ENCODE data around the gene RNFT2. TPM values are rescaled to one million over a fixed set of nuclear protein-coding genes. Genes with fewer than 3 reads are reported as not detected.
"Not testable (repeated sequence)": the region's sequence is repeated elsewhere in the genome, so short reads cannot be mapped to it uniquely, and the experiment has no call there.

The RNFT2 gene
- total RNA-seq, 1 donor from 2014 or later, result 1.0 TPM

DNA sequence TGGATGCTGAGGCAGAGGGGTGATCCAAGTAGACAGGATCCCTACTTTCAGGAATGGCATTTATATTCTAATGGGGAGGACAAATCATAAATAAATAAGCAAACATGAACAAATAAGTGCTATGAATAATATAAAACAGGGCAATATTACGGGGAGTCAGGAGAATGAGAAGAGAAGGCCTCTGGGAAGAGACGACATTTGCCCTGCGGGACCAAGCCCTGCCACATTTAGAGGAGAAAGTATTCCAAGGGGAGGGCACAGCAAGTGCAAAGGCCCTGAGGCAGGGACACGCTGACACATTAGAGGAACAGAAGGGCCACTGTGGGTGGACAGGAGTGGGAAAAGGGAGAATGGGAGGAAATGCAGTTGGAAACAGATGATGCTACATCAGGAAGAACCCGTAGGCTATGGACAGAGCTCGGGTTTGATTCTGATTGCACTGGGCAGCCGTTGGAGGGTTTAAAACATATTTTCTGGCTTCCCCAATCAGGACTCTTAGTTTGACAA, 1.3 kb downstream of the RNFT2 start:
- Histone ChIP-seq H3K36me3 (ENCODE audit: control insufficient read depth in 3 of 3, insufficient read depth in 3 of 3, low read length in 3 of 3) (peaks cover 5 to 6% (median 6%) of the 10 kb centered on the region in 3 donors), H3K27me3 (ENCODE audit: control insufficient read depth in 3 of 3, insufficient read depth in 3 of 3, low read length in 3 of 3) (no peaks in the 10 kb centered on the region), H3K4me3 (ENCODE audit: low read length in 3 of 3) (no peak overlapping the region), H3K27ac (ENCODE audit: low read depth, low read length) (no peak overlapping the region), H3K9me3 (ENCODE audit: control insufficient read depth in 3 of 3, low read length in 3 of 3) (no peaks in the 10 kb centered on the region), H3K9ac (ENCODE audit: low read depth in 1 of 3, low read length in 3 of 3) (no peak overlapping the region), H3K4me1 (ENCODE audit: control insufficient read depth in 3 of 3, insufficient read depth in 3 of 3, low read length in 3 of 3) (peaks cover 14 to 21% (median 15%) of the 10 kb centered on the region in 3 donors)

- not testable (repeated sequence) for H3K4me1 ChIP-seq (ENCODE audit: control insufficient read depth in 3 of 3, insufficient read depth in 3 of 3, low read length in 3 of 3); H3K27ac ChIP-seq (ENCODE audit: low read depth, low read length); H3K27me3 ChIP-seq (ENCODE audit: control insufficient read depth in 3 of 3, insufficient read depth in 3 of 3, low read length in 3 of 3); H3K4me3 ChIP-seq (ENCODE audit: low read length in 3 of 3); H3K36me3 ChIP-seq (ENCODE audit: control insufficient read depth in 3 of 3, insufficient read depth in 3 of 3, low read length in 3 of 3); H3K9me3 ChIP-seq (ENCODE audit: control insufficient read depth in 3 of 3, low read length in 3 of 3); H3K9ac ChIP-seq (ENCODE audit: low read depth in 1 of 3, low read length in 3 of 3)
Measured at GRCh38 chr12:116742787-116743186, 4.7 kb downstream of the RNFT2 start.

DNA sequence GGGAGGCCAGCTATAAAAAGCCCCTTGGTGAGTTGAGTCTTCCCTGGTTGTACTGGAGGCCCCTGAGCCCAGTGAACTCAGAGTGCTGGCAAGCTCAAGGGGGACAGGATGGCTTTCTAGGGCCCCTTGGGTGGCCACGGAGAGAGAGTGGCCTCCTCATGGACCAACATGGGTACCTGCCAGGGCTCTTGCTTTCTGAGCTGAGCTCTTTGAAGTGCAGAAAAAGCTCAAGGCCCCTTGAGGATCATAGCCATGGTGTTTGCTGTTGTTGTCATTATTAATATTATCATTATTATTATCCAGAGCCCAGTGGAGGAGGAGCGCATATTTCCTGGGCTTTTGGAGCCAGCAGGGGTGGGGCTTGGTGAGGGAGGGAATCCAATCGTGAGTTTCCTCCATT, 6.7 kb downstream of the RNFT2 start:
- Histone ChIP-seq H3K4me1 (ENCODE audit: control insufficient read depth in 3 of 3, insufficient read depth in 3 of 3, low read length in 3 of 3) (no peaks in the 10 kb centered on the region), H3K27ac (ENCODE audit: low read depth, low read length) (no peak overlapping the region), H3K4me3 (ENCODE audit: low read length in 3 of 3) (no peak overlapping the region), H3K9me3 (ENCODE audit: control insufficient read depth in 3 of 3, low read length in 3 of 3) (no peaks in the 10 kb centered on the region), H3K27me3 (ENCODE audit: control insufficient read depth in 3 of 3, insufficient read depth in 3 of 3, low read length in 3 of 3) (no peaks in the 10 kb centered on the region), H3K9ac (ENCODE audit: low read depth in 1 of 3, low read length in 3 of 3) (no peak overlapping the region), H3K36me3 (ENCODE audit: control insufficient read depth in 3 of 3, insufficient read depth in 3 of 3, low read length in 3 of 3) (no peaks in the 10 kb centered on the region)

DNA sequence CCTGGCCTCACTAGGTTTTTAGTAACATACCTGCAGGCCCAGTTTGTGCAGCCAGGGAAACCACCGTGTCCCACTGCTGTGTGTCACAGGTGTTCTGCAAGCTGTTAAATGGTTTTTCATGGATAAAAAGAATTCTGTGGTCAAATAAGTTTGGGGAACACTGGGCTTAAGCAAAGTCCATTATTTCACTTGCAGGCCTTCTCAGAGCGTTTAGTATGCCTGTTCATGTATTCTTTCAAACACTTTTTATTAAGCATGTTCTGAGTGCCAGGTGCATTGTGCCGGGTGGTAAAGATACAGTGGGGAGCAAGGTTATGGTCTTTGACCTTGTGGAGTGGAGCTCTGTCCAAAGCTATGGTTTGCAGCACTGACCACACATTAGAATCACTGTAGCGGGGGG, 7.4 kb downstream of the RNFT2 start:
- Histone ChIP-seq H3K4me1 (ENCODE audit: control insufficient read depth in 3 of 3, insufficient read depth in 3 of 3, low read length in 3 of 3) (no peaks in the 10 kb centered on the region), H3K27ac (ENCODE audit: low read depth, low read length) (no peak overlapping the region), H3K36me3 (ENCODE audit: control insufficient read depth in 3 of 3, insufficient read depth in 3 of 3, low read length in 3 of 3) (no peaks in the 10 kb centered on the region), H3K4me3 (ENCODE audit: low read length in 3 of 3) (no peak overlapping the region), H3K9me3 (ENCODE audit: control insufficient read depth in 3 of 3, low read length in 3 of 3) (no peaks in the 10 kb centered on the region), H3K27me3 (ENCODE audit: control insufficient read depth in 3 of 3, insufficient read depth in 3 of 3, low read length in 3 of 3) (no peaks in the 10 kb centered on the region), H3K9ac (ENCODE audit: low read depth in 1 of 3, low read length in 3 of 3) (no peak overlapping the region)

- no peaks in the 10 kb centered on the region for H3K27me3 ChIP-seq (ENCODE audit: control insufficient read depth in 3 of 3, insufficient read depth in 3 of 3, low read length in 3 of 3)
- no peak overlapping the region for H3K4me3 ChIP-seq (ENCODE audit: low read length in 3 of 3)
- no peak overlapping the region for H3K9ac ChIP-seq (ENCODE audit: low read depth in 1 of 3, low read length in 3 of 3)
- no peaks in the 10 kb centered on the region for H3K4me1 ChIP-seq (ENCODE audit: control insufficient read depth in 3 of 3, insufficient read depth in 3 of 3, low read length in 3 of 3)
- H3K36me3 ChIP-seq (ENCODE audit: control insufficient read depth in 3 of 3, insufficient read depth in 3 of 3, low read length in 3 of 3), result no peaks in the 10 kb centered on the region
- H3K9me3 ChIP-seq (ENCODE audit: control insufficient read depth in 3 of 3, low read length in 3 of 3), result no peaks in the 10 kb centered on the region
- no peak overlapping the region for H3K27ac ChIP-seq (ENCODE audit: low read depth, low read length)
Measured at GRCh38 chr12:116749884-116750283, 11.8 kb downstream of the RNFT2 start.

GRCh38 chr12:116750298-116750697, 12.2 kb downstream of the RNFT2 start:
- Histone ChIP-seq H3K36me3 (ENCODE audit: control insufficient read depth in 3 of 3, insufficient read depth in 3 of 3, low read length in 3 of 3) (no peaks in the 10 kb centered on the region), H3K4me1 (ENCODE audit: control insufficient read depth in 3 of 3, insufficient read depth in 3 of 3, low read length in 3 of 3) (no peaks in the 10 kb centered on the region), H3K27me3 (ENCODE audit: control insufficient read depth in 3 of 3, insufficient read depth in 3 of 3, low read length in 3 of 3) (no peaks in the 10 kb centered on the region), H3K9me3 (ENCODE audit: control insufficient read depth in 3 of 3, low read length in 3 of 3) (no peaks in the 10 kb centered on the region), H3K4me3 (ENCODE audit: low read length in 3 of 3) (no peak overlapping the region), H3K9ac (ENCODE audit: low read depth in 1 of 3, low read length in 3 of 3) (no peak overlapping the region), H3K27ac (ENCODE audit: low read depth, low read length) (no peak overlapping the region)

GRCh38 chr12:116754097-116754496, 16.0 kb downstream of the RNFT2 start:
- H3K27me3 ChIP-seq (ENCODE audit: control insufficient read depth in 3 of 3, insufficient read depth in 3 of 3, low read length in 3 of 3); H3K4me1 ChIP-seq (ENCODE audit: control insufficient read depth in 3 of 3, insufficient read depth in 3 of 3, low read length in 3 of 3): not testable (repeated sequence)

DNA sequence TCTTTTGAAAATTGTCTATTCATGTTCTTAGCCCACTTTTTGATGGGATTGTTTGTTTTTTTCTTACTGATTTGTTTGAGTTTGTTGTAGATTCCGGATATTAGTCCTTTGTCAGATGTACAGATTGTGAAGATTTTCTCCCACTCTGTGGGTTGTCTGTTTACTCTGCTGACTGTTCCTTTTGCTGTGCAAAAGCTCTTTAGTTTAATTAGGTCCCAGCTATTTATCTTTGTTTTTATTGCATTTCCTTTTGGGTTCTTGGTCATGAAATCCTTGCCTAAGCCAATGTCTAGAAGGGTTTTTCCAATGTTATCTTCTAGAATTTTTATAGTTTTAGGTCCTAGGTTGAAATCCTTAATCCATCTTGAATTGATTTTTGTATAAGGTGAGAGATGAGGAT, 16.7 kb downstream of the RNFT2 start:
- not testable (repeated sequence) for H3K27me3 ChIP-seq (ENCODE audit: control insufficient read depth in 3 of 3, insufficient read depth in 3 of 3, low read length in 3 of 3); H3K27ac ChIP-seq (ENCODE audit: low read depth, low read length); H3K4me3 ChIP-seq (ENCODE audit: low read length in 3 of 3); H3K9ac ChIP-seq (ENCODE audit: low read depth in 1 of 3, low read length in 3 of 3); H3K4me1 ChIP-seq (ENCODE audit: control insufficient read depth in 3 of 3, insufficient read depth in 3 of 3, low read length in 3 of 3); H3K9me3 ChIP-seq (ENCODE audit: control insufficient read depth in 3 of 3, low read length in 3 of 3); H3K36me3 ChIP-seq (ENCODE audit: control insufficient read depth in 3 of 3, insufficient read depth in 3 of 3, low read length in 3 of 3)

More at GRCh38 chr12:116754097-116754496, 16.0 kb downstream of the RNFT2 start:
- H3K4me3 ChIP-seq (ENCODE audit: low read length in 3 of 3); H3K27ac ChIP-seq (ENCODE audit: low read depth, low read length); H3K9ac ChIP-seq (ENCODE audit: low read depth in 1 of 3, low read length in 3 of 3); H3K36me3 ChIP-seq (ENCODE audit: control insufficient read depth in 3 of 3, insufficient read depth in 3 of 3, low read length in 3 of 3); H3K9me3 ChIP-seq (ENCODE audit: control insufficient read depth in 3 of 3, low read length in 3 of 3): not testable (repeated sequence)

DNA sequence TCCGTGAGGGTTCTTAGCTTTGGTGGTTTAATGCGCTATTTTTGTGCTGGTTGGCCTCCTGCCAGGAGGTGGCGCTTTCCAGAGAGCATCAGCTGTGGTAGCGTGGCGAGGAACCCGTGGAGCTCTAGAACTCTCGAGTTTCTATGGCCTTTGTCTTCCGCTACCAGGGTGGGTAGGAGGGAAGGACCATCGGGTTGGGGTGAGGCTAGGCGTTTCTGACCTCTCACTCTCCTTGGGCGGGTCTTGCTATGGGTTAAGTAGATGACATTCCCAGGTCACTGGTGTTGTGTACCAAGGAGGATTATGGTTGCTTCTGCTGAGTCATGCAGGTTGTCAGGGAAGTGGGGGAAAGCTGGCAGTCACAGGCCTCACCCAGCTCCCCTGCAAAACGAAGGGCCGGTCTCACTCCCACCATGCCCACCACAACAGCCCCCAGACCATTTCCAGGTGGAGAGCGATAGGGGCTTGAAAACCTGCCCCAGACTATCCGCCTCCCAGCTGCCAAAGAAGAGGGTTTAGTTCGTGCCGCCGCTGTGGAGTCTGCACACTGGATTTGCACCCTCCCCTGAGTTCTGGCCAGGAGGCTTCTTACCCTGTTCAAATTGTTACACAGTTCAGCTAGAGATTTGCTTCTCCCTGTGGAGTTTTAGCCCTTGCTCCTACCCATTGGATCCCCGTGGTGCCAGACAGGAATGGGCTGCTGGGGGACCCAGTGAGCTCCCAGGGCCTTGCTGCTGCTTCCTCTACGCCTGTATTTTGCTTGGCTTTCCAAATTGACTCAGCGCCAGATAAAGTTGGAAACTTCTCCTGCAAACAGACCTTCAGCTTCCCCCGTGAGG, 21.9 kb downstream of the RNFT2 start:
- Histone ChIP-seq H3K4me1 (ENCODE audit: control insufficient read depth in 3 of 3, insufficient read depth in 3 of 3, low read length in 3 of 3) (no peaks in the 10 kb centered on the region), H3K4me3 (ENCODE audit: low read length in 3 of 3) (peak overlapping the region in 1 of 3 donors; percentile 6), H3K27ac (ENCODE audit: low read depth, low read length) (no peak overlapping the region), H3K27me3 (ENCODE audit: control insufficient read depth in 3 of 3, insufficient read depth in 3 of 3, low read length in 3 of 3) (no peaks in the 10 kb centered on the region), H3K36me3 (ENCODE audit: control insufficient read depth in 3 of 3, insufficient read depth in 3 of 3, low read length in 3 of 3) (no peaks in the 10 kb centered on the region), H3K9ac (ENCODE audit: low read depth in 1 of 3, low read length in 3 of 3) (no peak overlapping the region), H3K9me3 (ENCODE audit: control insufficient read depth in 3 of 3, low read length in 3 of 3) (no peaks in the 10 kb centered on the region)

DNA sequence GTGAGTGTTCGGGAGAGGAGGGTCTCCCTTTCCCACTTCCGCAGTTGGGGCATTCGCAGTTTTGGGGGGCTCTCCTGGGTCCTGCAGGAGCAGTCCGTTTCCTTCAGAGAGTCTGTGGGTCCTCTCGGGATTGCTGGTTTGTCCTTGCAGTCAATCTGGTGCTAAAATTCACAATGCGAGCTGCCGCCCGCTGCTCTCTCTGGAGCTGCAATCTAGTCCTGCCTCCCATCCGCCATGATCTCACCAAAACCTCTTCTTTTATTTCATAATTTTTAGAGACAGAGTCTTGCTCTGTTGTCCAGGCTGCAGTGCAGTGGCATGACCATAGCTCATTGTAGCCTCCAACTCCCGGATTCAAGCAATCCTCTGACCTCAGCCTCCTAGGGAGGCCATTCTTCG, 22.5 kb downstream of the RNFT2 start:
- Histone ChIP-seq H3K27me3 (ENCODE audit: control insufficient read depth in 3 of 3, insufficient read depth in 3 of 3, low read length in 3 of 3) (no peaks in the 10 kb centered on the region), H3K9me3 (ENCODE audit: control insufficient read depth in 3 of 3, low read length in 3 of 3) (no peaks in the 10 kb centered on the region), H3K36me3 (ENCODE audit: control insufficient read depth in 3 of 3, insufficient read depth in 3 of 3, low read length in 3 of 3) (no peaks in the 10 kb centered on the region), H3K27ac (ENCODE audit: low read depth, low read length) (no peak overlapping the region), H3K9ac (ENCODE audit: low read depth in 1 of 3, low read length in 3 of 3) (no peak overlapping the region), H3K4me3 (ENCODE audit: low read length in 3 of 3) (no peak overlapping the region), H3K4me1 (ENCODE audit: control insufficient read depth in 3 of 3, insufficient read depth in 3 of 3, low read length in 3 of 3) (no peaks in the 10 kb centered on the region)

Measured in skeletal muscle tissue (tissue), 4 donors.